ENCODE results near the gene C22orf31.

DNA sequence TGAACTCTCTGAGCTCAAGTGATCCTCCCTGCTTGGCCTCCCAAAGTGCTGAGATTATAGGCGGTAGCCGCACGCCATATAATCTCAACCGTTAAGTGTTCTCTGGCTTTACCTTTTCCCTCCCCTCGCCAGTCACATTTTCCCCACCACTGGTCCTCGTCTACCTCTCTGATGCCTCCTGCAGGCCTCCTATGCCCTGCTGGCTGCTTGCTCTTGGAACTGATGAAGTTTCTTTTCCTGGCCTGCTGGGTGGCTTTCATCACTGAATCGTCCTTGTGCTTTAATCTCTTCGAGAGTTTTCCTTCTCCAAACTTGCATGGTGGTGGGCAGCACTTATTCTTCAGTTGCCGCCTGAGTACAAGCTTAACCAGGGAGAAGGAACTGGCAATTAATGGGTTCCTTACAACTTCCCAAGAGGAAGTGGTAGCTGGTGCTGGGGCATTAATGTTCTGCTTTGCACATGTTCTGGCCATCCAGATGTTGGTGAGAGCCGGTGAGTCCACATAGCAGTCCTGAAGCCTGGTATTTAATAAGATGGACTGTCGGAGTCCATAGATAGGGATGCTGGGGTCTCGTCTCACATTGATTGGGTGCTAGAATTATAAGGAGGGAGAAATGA lies 1.3 kb downstream of the C22orf31 start:
- TF ChIP-seq, protein P1, sequence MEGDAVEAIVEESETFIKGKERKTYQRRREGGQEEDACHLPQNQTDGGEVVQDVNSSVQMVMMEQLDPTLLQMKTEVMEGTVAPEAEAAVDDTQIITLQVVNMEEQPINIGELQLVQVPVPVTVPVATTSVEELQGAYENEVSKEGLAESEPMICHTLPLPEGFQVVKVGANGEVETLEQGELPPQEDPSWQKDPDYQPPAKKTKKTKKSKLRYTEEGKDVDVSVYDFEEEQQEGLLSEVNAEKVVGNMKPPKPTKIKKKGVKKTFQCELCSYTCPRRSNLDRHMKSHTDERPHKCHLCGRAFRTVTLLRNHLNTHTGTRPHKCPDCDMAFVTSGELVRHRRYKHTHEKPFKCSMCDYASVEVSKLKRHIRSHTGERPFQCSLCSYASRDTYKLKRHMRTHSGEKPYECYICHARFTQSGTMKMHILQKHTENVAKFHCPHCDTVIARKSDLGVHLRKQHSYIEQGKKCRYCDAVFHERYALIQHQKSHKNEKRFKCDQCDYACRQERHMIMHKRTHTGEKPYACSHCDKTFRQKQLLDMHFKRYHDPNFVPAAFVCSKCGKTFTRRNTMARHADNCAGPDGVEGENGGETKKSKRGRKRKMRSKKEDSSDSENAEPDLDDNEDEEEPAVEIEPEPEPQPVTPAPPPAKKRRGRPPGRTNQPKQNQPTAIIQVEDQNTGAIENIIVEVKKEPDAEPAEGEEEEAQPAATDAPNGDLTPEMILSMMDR (conservative IDR thresholded peaks at IDR 0.05; ENCODE audit: low read depth in 2 of 2): peak; percentile 42 to 55
- TF ChIP-seq, protein P2, sequence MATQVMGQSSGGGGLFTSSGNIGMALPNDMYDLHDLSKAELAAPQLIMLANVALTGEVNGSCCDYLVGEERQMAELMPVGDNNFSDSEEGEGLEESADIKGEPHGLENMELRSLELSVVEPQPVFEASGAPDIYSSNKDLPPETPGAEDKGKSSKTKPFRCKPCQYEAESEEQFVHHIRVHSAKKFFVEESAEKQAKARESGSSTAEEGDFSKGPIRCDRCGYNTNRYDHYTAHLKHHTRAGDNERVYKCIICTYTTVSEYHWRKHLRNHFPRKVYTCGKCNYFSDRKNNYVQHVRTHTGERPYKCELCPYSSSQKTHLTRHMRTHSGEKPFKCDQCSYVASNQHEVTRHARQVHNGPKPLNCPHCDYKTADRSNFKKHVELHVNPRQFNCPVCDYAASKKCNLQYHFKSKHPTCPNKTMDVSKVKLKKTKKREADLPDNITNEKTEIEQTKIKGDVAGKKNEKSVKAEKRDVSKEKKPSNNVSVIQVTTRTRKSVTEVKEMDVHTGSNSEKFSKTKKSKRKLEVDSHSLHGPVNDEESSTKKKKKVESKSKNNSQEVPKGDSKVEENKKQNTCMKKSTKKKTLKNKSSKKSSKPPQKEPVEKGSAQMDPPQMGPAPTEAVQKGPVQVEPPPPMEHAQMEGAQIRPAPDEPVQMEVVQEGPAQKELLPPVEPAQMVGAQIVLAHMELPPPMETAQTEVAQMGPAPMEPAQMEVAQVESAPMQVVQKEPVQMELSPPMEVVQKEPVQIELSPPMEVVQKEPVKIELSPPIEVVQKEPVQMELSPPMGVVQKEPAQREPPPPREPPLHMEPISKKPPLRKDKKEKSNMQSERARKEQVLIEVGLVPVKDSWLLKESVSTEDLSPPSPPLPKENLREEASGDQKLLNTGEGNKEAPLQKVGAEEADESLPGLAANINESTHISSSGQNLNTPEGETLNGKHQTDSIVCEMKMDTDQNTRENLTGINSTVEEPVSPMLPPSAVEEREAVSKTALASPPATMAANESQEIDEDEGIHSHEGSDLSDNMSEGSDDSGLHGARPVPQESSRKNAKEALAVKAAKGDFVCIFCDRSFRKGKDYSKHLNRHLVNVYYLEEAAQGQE (IDR thresholded peaks at IDR 0.05; ENCODE audit: unreplicated experiment): no peak
- TF ChIP-seq EZH2phosphoT487 (IDR thresholded peaks at IDR 0.05; ENCODE audit: unreplicated experiment) (no peak), POLR2AphosphoS5 (IDR thresholded peaks at IDR 0.05; ENCODE audit: low read depth) (no peak), EZH2 (IDR thresholded peaks at IDR 0.05; ENCODE audit: low read depth, unreplicated experiment) (no peak)
